Urinary bladder (tissue), 4 donors: Measurements from ENCODE around the gene RAB42. TPM values are rescaled to one million over a fixed set of nuclear protein-coding genes. Genes with fewer than 3 reads are reported as not detected.
"Not testable (repeated sequence)": the region's sequence is repeated elsewhere in the genome, so short reads cannot be mapped to it uniquely, and the experiment has no call there.

Experiments
- DNase-seq: peaks from one replicate; pipeline ENCODE4 v3.0.0-alpha.2; 2015; ENCODE audit errors: extremely low spot score
- H3K27ac ChIP-seq: one replicate; pipeline ENCODE4 v1.5.1; 2013; ENCODE audit warnings: low read depth, mild to moderate bottlenecking, moderate library complexity
- H3K36me3 ChIP-seq: one replicate; pipeline ENCODE4 v1.6.1; 2013; ENCODE audit warnings: mild to moderate bottlenecking, moderate library complexity; ENCODE audit not compliant: insufficient read depth
- H3K4me1 ChIP-seq: one replicate; pipeline ENCODE4 v1.6.1; 2013; ENCODE audit warnings: mild to moderate bottlenecking, moderate library complexity; ENCODE audit not compliant: insufficient read depth
- H3K4me3 ChIP-seq: one replicate; pipeline ENCODE4 v1.5.1; 2013; ENCODE audit warnings: low read depth, low read length
- WGBS: extraction: QIAGEN DNeasy Blood & Tissue Kit; methylation state at CpG from one replicate; pipeline ENCODE4 v1.1.7; 2013; 5-methylcytosine and 5-hydroxymethylcytosine counted together
- polyA plus RNA-seq: library from polyadenylated mRNA; stranded (reverse); fragments of 200-250 nt; gene quantifications from one replicate; pipeline ENCODE4 v1.2.3, GENCODE V29; 2013
- total RNA-seq: library from RNA; depleted of rRNA; stranded (reverse); fragments of >200 nt; gene quantifications from one replicate; pipeline ENCODE4 v1.2.3, GENCODE V29; 2014
- donor health status: healthy with polysubstance abuse.
- donor health status: healthy.

Gene RAB42
- total and polyA plus RNA-seq, 2 donors = 2.5 to 6.1 TPM

DNA sequence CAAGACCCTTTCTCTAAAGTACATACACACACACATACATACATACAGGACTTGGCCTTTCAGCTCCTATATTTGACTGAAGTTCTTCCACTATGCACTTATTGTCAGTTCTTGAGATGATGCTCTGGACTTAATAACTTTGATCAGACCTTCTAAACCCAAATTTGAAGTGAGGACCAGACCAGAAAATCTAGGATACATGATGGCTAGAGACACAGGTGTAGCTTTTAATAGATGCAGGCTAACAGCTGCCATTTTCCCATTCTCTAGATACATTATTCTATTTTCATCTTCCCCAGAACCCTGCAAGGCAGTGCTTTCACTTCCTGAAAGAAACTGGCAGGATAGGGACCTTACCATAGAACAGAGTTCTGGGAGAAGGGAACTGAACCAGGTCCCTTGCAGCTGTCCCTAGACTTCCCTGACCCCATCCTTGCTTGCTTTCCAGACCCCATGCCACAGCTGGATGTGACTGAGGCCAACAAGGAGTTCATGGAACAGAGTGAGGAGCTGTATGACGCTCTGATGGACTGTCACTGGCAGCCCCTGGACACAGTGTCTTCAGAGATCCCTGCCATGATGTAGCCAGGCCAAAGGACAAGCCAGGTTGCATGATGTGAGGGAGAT lies 14.9 kb upstream of the RAB42 start:
- WGBS = 78% methylated on average over 1 of the region's 1 CpG
- peaks cover 4% of the 10 kb centered on the region for H3K36me3 ChIP-seq
- H3K4me1 ChIP-seq = no peaks in the 10 kb centered on the region
- no peak overlapping the region for H3K4me3 ChIP-seq
- no peak for DNase-seq
- no peak overlapping the region for H3K27ac ChIP-seq

- Histone ChIP-seq H3K36me3 (peaks cover 4% of the 10 kb centered on the region), H3K4me1 (no peaks in the 10 kb centered on the region), H3K4me3 (no peak overlapping the region), H3K27ac (no peak overlapping the region)
- WGBS = 67% methylated on average over 6 of the region's 6 CpGs
- DNase-seq = no peak
Measured at GRCh38 chr1:28577738-28578536, 14.1 kb upstream of the RAB42 start.

DNA sequence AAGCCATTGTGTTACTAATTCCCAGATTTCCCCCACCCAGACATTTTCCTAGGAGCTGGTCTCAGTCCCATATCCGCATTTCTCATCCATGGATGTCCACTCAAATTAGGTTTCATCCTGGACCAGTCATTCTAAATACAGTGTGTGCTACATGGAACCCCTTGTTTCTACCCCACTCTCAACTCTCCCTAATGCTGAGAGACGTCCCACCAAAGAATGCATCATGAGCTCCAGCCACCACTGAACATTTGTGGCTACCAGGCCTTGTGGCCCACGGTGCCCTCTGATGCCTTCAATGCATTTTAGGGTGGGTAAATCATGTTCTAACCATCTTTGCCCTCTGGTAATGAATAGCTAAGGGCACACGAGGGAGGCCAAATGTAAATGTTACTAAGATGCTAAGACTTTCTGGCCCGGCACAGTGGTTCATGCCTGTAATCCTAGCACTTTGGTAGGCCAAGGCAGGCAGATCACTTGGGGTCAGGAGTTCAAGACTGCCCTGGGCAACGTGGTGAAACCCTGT lies 13.3 kb upstream of the RAB42 start:
- WGBS = 74% methylated on average over 6 of the region's 6 CpGs
- DNase-seq = no peak
- Histone ChIP-seq H3K36me3 (peaks cover 4% of the 10 kb centered on the region), H3K27ac (no peak overlapping the region), H3K4me1 (no peaks in the 10 kb centered on the region), H3K4me3 (no peak overlapping the region)

DNA sequence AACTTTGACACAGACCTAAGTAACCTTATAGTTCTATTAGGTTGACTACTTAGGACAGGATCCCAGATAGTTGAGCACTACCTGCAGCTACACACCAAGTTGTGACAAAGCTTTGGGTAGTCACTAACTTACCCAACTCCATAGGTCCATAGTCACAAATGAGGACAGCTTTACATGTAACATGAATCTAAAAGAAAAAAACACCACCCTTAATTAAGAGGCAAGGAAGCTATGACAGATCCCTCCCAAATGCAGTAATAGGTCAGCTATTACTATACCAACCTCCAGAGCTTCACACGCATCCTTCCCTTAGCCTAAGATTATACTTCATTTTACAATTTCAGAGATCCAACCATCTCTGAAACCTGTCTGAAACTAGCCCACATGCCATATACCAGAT lies 12.7 kb upstream of the RAB42 start:
- no peaks in the 10 kb centered on the region for H3K4me1 ChIP-seq
- no peak overlapping the region for H3K4me3 ChIP-seq
- DNase-seq = no peak
- peaks cover 4% of the 10 kb centered on the region for H3K36me3 ChIP-seq
- 77% methylated on average over 1 of the region's 1 CpG for WGBS
- H3K27ac ChIP-seq = no peak overlapping the region

GRCh38 chr1:28580722-28581530 lies 11.1 kb upstream of the RAB42 start:
- peak overlapping the region; percentile 98 for H3K4me3 ChIP-seq
- under 1% methylated on average over 26 of the region's 26 CpGs for WGBS
- peak overlapping the region; percentile 93 for H3K27ac ChIP-seq
- no peaks in the 10 kb centered on the region for H3K4me1 ChIP-seq
- DNase-seq = no peak
- H3K36me3 ChIP-seq = peaks cover 4% of the 10 kb centered on the region

DNA sequence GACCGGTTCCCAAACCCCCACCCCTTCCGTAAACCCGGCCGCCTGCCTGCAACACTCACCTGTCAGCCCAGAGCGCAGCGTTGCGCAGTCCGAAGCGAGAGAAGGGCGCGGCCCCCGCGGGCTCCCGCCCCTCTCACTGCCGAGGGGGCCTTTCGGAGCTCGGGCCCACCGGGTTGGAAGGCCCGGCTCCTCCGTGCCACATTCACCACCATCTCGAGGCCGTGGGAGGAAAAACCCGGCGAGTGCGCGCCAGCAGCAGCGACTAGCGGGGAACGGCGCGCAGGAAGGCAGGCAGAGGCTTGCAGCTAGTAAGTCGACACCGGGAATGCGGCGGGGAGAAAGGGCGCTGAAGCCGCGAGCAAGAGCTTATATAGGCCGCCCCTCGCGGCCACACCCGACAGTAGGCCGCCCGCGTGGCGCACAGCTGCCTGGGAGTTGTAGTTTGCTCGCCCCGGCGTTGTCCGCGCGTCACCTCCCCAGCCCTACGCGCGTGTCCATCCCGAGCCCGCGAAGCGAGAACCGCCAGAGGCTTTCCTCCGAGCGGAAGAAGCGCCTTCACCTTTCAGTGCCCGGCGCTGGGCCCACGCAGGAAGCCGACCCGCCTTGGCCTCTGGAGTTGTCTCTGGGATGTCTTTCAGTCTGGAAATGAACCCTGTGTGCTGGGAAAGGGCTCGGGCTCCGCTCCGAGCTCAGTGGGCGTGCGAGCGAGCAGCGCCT lies 10.4 kb upstream of the RAB42 start:
- H3K4me1 ChIP-seq = no peaks in the 10 kb centered on the region
- peak overlapping the region; percentile 93 for H3K27ac ChIP-seq
- H3K36me3 ChIP-seq = peaks cover 4% of the 10 kb centered on the region
- peak; percentile 89 for DNase-seq
- under 1% methylated on average over 75 of the region's 75 CpGs for WGBS
- H3K4me3 ChIP-seq = peak overlapping the region; percentile 98

GRCh38 chr1:28582248-28582615 lies 9.8 kb upstream of the RAB42 start:
- under 1% methylated on average over 10 of the region's 10 CpGs for WGBS

GRCh38 chr1:28586585-28587391 lies 5.3 kb upstream of the RAB42 start:
- H3K4me1 ChIP-seq, H3K36me3 ChIP-seq, DNase-seq, H3K4me3 ChIP-seq, H3K27ac ChIP-seq: not testable (repeated sequence)
- 92% methylated on average over 19 of the region's 19 CpGs for WGBS

More at GRCh38 chr1:28582248-28582615, 9.8 kb upstream of the RAB42 start:
- H3K4me3 ChIP-seq = peak overlapping the region; percentile 98
- peak overlapping the region; percentile 91 for H3K27ac ChIP-seq
- no peaks in the 10 kb centered on the region for H3K4me1 ChIP-seq
- H3K36me3 ChIP-seq = peaks cover 4% of the 10 kb centered on the region
- no peak for DNase-seq

DNA sequence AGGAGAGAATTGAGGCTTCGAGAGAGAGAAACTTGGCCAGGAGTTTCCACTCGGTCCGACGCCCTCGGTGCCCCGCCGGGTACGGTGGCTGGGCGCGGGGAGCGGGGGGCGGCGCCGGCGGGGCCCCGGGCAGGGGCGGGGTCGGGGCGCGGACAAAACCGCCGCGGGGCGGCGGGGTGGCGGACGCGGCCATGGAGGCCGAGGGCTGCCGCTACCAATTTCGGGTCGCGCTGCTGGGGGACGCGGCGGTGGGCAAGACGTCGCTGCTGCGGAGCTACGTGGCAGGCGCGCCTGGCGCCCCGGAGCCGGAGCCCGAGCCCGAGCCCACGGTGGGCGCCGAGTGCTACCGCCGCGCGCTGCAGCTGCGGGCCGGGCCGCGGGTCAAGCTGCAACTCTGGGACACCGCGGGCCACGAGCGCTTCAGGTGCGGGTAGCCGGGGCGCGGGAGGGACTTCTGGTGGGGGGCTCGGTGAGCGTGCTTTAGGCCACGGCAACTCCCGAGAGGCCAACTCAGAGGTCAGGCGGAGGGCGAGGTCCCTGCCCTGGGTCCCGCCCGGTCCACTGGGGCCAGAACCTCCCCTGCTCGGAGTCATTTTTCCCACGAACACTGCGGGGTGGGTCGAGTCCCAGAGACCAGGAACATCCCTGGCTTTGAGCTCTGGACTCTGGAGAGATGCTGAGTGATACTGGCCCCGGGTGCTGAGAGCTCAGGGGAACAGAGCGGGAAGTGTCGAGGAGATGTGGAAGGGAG lies 431 bp downstream of the RAB42 start:
- Histone ChIP-seq H3K36me3 (no peaks in the 10 kb centered on the region), H3K4me3 (peak overlapping the region; percentile 57), H3K4me1 (peaks cover 2% of the 10 kb centered on the region), H3K27ac (no peak overlapping the region)
- 2% methylated on average over 81 of the region's 81 CpGs for WGBS
- no peak for DNase-seq

- 76% methylated on average over 3 of the region's 3 CpGs for WGBS
- H3K27ac ChIP-seq, DNase-seq, H3K4me3 ChIP-seq, H3K36me3 ChIP-seq, H3K4me1 ChIP-seq: not testable (repeated sequence)
Measured at GRCh38 chr1:28593988-28594356, 1.9 kb downstream of the RAB42 start.

DNA sequence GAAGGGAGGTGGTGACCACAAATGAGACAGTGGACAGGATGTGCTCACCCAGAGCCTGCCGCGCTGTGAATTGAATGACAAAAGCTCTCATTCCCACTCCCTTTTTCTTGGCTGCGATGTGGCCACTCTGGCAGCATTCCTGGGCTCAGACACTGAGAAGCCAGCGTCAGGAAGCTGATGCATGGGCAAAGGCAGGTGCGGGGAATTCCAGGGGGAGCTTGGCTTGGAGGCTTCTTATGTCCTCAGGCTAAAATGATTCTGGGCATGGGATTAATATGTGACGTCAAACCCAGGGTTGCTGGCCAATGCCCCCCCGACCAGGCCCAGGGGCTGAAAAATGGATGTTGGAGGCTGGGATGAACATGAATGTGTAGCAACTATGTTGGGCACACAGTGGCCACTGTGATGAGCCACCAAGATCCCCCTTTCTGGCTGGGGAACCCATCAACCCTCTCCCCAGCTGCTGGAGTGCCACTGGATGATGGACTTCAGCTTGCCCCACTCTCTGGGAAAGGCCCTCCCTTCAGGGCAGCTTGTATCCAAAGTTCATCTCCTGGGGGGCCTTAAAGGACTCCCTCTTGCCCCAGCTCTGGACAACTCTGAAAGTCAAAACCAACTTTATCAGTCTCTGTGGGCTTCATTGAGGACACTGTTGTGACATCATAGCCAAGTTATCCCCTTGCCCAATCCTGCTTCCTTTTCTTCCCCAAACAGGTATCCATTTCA lies 2.8 kb downstream of the RAB42 start:
- not testable (repeated sequence) for DNase-seq, H3K4me3 ChIP-seq, H3K36me3 ChIP-seq, H3K4me1 ChIP-seq, H3K27ac ChIP-seq
- WGBS = 76% methylated on average over 7 of the region's 7 CpGs
